GM10266 (cell line): ENCODE results near the gene AREL1.
"Not testable (repeated sequence)": the region's sequence is repeated elsewhere in the genome, so short reads cannot be mapped to it uniquely, and the experiment has no call there.

Experiments used
- DNase-seq: peaks from one replicate; pipeline ENCODE4 v3.0.0; 2012; ENCODE audit errors: extremely low spot score
- TF ChIP-seq, protein P1 (sequence below): IDR thresholded peaks from 2 replicates; pipeline ENCODE4 v1.5.1; 2012; ENCODE audit warnings: mild to moderate bottlenecking, low read depth; ENCODE audit not compliant: control insufficient read depth, insufficient read depth; ENCODE audit errors: missing control alignments

The AREL1 gene, protein sequence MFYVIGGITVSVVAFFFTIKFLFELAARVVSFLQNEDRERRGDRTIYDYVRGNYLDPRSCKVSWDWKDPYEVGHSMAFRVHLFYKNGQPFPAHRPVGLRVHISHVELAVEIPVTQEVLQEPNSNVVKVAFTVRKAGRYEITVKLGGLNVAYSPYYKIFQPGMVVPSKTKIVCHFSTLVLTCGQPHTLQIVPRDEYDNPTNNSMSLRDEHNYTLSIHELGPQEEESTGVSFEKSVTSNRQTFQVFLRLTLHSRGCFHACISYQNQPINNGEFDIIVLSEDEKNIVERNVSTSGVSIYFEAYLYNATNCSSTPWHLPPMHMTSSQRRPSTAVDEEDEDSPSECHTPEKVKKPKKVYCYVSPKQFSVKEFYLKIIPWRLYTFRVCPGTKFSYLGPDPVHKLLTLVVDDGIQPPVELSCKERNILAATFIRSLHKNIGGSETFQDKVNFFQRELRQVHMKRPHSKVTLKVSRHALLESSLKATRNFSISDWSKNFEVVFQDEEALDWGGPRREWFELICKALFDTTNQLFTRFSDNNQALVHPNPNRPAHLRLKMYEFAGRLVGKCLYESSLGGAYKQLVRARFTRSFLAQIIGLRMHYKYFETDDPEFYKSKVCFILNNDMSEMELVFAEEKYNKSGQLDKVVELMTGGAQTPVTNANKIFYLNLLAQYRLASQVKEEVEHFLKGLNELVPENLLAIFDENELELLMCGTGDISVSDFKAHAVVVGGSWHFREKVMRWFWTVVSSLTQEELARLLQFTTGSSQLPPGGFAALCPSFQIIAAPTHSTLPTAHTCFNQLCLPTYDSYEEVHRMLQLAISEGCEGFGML

DNA sequence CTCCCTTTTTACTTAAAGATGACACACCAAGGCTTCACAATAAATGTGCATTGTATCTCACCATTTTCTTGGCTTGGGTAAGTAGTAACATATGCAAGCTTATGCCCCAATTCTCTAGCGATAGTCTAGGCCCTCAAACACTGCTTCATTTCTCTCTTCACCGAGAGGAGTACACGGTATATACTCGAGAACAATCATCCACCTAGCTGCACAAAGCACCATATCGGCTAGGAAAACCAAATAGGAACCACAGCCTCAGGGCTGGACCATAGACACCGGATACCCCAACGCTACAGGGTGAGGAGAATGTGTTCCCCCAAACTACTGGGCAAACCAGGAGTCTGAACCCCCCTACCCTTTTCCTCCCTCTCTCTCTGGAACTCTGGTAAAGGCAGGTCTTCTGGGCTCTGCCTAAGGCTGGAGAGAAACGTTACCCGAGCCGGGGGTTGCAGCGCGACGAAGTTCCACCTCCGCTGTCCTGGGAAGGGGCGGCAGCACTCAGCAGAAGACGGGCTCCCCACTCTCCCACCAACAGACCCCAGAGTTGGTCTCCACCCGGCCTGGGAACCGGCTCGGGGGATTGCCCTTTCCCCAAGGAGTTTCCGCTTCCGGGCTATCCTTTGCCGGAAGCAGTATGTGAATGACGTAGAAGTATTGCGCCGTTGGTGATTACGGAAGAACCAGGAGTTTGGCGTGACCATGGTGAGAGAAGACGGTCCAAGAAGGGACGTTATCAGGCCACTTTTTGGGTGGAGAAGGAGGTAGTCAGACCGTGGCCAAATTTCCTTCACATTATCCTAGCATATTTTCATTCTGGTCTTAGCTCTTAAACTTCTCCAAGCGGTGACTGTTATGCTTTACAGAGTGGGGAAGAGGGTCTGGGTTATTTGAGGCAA lies at the start of gene AREL1, which contains the start of gene FCF1:
Gene AREL1 (minus strand): TSS at position 582 of the 896 bp plus-strand sequence. CDS start 27,465 bp downstream, outside the sequence.
Gene FCF1 (plus strand): TSS at position 646 of the 896 bp plus-strand sequence. CDS start 54 bp downstream, at position 700.
- peak; percentile 88 for DNase-seq
- TF ChIP-seq, protein P1, sequence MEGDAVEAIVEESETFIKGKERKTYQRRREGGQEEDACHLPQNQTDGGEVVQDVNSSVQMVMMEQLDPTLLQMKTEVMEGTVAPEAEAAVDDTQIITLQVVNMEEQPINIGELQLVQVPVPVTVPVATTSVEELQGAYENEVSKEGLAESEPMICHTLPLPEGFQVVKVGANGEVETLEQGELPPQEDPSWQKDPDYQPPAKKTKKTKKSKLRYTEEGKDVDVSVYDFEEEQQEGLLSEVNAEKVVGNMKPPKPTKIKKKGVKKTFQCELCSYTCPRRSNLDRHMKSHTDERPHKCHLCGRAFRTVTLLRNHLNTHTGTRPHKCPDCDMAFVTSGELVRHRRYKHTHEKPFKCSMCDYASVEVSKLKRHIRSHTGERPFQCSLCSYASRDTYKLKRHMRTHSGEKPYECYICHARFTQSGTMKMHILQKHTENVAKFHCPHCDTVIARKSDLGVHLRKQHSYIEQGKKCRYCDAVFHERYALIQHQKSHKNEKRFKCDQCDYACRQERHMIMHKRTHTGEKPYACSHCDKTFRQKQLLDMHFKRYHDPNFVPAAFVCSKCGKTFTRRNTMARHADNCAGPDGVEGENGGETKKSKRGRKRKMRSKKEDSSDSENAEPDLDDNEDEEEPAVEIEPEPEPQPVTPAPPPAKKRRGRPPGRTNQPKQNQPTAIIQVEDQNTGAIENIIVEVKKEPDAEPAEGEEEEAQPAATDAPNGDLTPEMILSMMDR: no peak

DNA sequence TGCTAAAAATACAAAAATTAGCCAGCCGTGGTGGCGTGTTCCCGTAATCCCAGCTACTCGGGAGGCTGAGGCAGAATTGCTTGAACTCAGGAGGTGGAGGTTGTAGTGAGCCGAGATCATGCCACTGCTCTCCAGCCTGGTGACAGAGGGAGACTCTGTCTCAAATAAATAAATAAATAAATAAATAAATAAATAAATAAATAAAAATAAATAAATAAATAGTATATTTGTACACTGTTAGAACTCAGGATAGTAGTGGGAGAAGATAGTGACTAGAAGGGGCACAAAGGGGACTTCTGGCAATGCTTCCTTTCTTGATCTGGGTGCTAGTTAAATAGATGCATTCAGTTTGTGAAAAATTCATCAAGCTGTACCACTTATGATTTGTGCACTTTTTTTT lies 45.6 kb upstream of the AREL1 start:
- DNase-seq: not testable (repeated sequence)

DNA sequence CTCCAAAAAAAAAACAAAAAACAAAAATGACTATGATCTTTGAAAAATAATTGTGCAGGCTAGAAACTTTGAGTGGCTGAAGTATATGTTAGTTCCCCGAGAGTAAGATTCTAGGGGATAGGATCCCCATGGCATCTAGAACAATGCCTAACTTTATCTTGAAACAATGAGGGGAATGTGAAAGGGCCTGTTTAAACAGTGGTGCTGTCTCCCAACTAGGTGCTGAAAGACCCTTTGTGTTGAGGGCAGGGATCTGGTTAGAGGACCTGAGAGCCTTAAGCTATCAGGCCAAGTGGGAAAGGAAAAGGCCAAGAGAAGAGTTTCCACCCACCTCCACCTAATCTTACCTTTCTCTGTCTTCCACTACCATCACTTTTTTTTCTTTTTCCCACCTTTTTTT lies 43.4 kb upstream of the AREL1 start:
- TF ChIP-seq, protein P1: no peak
- no peak for DNase-seq

DNA sequence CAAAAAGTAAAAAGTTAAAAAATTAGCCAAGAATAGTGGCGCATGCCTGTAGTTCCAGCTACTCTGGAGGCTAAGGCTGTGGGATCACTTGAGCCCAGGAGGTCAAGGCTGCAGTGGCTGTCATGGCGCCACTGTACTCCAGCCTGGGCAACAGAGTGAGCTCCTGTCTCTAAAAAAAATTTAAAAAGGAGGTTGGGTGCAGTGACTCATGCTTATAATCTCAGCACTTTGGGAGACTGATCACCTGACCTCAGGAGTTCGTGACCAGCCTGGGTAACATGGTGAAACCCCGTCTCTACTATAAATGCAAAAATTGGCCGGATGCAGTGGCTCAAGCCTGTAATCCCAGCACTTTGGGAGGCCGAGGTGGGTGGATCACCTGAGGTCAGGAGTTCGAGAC lies 42.0 kb upstream of the AREL1 start:
- DNase-seq: no peak
- TF ChIP-seq, protein P1: no peak

DNA sequence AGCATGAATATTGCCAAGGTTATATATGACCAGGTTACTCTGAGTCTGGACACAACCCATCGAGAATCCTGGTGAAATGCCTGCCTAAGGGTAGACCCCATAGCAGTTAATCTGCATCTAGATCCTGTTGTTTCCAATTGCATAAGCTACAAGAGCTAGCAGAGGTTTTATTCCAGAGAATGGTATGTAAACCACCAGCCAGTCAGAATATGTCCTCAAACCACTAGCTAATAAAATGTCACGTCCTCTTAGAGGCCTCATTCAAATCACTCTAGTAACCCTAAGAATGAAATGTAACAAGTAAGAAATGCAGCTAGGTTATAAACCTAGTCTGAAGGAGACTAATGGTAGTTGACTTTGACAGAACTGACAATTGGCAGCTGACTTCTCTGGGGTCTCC lies 41.3 kb upstream of the AREL1 start:
- no peak for DNase-seq
- TF ChIP-seq, protein P1: no peak

DNA sequence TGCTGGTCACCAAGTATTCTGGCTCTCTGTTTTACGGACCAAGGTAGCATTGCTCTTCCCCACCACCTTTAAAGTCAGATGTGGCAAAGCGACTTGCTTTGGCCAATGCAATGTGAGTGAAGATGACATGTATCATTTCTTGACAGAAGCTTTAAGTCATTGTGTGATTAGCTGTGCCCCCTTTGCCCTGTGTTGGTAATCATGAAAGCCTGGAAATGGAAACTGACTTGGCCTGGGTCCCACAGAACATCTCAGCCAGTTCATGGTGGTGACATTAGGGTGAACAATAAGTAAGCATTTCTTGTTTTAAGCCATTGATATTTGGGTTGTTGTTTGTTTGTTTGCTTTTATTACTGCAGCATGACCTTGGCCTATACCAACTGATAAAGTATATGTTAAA lies 34.4 kb upstream of the AREL1 start:
- no peak for DNase-seq
- TF ChIP-seq, protein P1: no peak
